ENCODE data around the gene RAP1GAP.

Gene RAP1GAP

DNA sequence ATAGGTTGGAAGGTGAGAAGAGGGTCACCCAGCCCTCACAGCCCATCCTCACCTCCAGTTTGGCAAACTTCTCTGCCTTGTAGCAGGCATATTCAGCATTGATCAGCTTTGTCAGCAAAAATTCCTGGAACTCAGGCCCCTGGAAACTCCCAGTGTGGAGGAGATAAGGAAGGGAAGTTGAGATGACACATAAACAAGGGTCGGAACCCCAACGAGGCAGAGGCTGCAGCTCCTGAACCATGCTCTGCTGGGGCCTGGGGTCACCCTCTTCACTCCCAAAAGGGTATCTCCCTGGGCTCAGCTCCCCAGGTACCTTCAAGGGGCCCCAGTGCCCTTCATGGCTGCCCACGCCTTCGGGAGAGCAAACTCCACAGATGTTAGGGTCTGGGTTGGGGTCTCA, 60.4 kb downstream of the RAP1GAP start:
- DNase-seq (ENCODE audit: low spot score): no peak

DNA sequence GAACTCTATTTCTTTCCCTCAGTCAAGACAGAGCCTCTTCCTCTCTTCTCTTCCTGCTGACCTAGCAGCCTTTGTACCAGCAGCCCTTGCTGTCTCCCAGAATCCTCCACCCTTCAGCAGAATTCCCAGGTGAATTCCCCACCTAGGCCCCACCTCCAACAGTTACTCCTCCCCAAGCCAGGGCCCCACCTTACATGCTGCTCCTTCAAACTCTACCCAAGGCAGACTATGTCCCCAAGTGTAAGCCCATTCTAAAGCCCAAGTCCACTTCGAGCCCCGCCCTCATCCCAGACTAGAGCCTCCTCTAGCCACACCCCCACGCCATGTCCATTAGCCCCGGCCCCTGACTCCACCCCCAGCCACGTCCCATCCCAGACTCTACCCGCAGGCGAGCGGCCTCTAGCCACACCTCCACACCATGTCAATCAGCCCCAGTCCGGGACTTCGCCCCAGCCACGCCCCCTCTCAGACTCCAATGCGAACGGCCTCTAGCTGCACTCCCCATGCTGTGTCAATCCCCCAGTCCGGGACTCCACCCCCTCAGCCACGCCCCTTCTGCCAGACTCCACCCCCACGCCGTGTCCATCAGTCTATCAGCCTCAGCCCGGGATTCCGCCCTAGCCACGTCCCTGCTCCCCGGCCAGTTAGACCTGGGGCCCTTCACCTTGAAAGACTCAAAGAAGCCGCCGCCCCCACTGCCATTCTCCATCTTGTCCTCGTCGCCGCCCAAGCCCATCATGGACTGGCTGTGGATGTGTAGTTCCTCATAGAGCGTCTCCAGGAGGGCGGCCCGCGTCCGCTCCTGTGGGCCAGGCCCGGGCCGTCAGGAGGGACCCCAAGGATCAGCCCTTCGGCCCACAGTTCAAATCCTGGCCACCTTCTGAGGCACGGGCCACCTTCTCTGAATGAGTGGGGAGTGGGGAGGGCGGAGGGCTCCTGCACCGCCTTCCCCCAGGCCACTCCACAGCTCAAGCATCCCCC, 61.3 kb downstream of the RAP1GAP start:
- peak; percentile 99 for DNase-seq (ENCODE audit: low spot score)

DNA sequence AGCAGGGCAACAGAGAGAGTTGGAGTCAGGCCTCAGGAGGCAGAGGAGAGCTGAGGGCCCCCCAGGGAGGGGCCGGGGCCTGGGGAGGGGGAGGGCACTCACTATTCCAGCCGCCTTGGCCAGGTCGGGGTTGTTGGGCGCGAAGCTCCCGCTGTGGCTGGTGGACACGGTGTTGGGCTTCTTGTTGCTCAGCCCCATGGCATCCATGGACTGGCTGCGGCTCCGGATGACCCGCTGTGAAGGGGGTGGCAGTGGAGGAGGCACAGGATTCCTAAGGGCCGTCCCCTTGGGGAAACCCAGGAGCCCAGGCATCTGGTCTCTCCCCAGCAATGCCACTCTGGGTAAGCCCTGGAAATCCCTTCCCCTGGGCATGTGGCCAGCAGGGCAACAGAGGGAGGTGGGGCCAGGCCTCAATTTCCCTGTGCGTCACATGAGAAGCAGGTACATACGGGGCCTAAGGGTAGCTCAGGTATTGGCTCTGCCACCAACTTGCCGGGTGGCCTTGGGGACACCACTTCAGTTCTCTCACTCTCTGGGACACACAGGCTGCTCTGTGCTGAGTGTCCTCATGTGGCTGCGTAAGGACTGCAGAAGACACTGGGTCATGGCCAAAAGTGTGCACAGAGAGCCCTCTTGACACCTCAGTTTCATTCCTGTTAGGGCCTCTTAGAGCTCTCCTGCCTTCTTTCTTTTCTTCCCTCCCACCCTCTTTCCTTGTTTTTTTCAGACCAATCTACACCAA, 63.0 kb downstream of the RAP1GAP start:
- no peak for DNase-seq (ENCODE audit: low spot score)

DNA sequence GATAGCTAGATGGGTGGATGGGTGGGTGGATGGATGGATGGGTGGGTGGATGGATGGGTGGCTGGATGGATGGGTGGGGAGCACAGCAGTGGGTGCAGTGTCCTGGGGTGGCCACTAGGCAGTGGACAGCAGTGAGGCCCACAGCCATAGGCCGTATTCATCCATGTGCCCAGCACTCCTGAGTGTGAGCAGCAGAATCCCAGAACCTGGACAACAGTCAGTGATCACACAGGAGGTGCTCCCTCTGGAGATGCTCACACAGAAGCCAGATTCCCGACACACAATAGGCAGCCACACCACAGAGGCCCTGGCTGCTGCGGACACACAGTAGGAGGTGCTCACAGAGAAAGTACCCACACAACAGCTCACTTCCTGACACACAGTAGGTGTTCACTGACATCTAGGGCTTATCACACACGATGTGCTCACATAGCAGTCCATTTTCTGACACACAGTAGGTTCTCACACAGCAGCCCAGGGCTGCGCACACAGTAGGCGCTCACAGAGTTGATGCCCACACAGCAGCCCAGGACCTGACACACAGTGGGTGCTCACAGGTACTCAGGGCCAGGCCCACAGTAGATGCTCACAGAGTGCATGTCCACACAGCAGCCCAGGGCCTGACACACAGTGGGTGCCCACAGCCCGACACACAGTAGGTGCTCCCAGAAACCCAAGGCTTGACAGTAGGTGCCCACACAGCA, 64.0 kb downstream of the RAP1GAP start:
- no peak for DNase-seq (ENCODE audit: low spot score)

DNA sequence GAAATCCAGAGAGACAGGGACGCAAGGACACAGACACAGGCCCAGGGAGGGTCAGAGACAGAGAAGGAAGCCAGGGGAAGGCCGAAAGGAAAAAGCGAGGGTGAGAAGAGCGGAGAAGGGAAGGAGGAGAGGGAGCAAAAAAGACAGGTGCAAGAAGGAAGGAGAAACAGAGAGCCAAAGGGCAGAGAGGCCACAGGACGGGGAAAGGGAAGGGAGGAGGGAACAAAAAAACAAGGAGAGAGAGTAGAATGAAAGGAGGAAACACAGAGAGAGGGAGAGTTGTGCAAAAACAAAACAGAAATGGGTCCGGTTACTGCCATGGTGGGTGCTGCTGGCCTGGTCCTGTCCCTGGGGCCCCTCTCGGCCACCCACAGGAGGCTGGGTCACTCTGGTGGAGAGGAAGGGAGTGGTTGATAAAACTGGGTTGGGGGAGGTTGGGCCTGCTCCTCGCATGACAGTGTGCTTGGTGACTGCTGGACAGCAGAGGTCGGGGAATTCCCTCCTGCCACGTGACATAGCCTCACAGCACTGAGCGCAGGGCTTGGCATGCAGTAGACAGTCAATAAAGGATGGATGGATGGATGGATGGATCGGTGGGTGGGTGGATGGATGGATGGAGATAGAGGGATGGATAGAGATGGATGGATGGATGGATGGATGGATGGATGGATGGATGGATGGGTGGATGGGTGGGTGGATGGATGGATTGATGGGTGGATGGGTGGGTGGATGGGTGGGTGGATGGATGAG, 64.8 kb downstream of the RAP1GAP start:
- no peak for DNase-seq (ENCODE audit: low spot score)

DNA sequence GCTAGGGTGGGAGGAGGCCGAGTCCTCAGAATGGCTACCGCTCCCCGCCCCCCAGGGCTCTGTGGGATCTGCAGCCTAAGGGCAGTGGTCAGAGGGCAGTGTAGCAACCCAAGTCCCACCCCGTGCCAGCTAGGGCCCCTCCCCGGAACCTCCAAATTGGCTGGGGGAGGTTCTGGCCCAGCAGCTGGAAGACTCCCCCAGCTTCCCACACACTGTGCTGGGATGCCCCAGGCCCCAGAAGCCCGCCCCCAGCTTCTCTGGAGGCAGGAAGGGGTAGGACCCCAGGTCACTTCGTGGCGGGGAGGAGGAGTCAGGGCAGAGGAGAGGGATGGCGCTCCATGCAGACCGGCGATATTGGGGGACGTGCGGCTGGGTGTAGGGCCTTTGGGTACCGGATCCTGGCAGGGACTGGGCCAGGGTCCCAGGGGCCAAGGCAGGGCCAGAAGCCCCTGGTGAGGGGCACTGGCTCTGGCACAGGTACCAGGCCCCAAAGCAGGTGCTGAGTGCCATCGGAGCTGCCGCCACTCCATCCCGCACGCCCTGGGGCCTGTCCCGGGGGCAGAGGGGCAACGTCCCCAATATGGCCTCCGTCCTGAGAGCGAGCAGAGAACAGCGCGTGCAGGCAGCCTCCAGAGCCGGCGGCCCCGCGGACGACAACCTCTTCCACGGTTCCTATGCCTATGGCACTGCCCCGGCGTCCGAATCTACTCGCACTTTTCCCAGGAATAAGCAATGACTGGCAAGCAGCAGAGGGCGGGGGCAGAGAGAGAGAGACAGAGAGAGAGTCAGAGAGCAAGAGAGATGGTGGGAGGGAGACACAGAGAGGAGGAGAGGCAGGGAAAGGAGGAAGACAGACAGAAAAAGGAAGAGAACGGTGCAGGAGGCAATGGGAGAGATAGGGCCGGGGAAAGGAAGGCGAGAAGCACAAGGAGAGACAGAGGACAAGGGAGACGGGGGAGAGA, 65.7 kb downstream of the RAP1GAP start:
- DNase-seq (ENCODE audit: low spot score): no peak

DNA sequence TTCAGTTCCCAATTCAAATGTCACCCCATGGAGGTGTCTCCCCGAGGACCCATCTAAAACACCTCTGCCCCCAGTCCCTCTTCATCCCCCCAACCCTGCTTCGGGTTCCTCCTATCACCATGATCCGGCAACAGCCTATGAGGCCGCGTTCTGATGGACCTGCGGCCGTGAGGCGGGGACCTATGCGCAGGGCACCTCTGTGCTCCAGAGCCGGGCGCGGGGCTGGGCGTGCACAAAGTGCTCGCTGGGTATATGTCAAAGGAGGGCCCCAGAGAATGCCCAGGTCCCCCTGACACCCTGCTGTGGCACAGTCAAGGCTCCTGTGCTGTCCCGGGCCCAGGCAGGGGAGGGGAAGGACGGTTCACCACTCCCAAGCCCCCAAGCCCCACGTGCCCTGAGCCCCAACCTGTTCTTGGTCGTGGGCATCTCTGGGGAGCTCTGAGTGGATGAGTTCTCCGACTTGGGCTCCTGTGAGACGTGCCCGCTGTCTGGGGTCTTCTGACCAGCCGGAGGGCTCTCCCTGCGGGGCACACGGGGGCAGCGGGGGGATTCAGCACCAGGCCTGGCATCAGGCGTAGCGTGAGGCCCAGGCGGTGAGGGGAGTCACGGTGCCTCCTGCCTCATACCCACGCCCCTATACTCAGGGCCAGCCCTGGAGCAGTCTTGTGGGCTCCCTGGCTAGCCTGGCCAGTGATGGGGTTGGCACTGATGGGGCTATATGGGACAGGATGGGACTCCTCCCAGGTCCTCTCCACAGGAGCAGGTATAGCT, 67.7 kb downstream of the RAP1GAP start:
- DNase-seq (ENCODE audit: low spot score): no peak

DNA sequence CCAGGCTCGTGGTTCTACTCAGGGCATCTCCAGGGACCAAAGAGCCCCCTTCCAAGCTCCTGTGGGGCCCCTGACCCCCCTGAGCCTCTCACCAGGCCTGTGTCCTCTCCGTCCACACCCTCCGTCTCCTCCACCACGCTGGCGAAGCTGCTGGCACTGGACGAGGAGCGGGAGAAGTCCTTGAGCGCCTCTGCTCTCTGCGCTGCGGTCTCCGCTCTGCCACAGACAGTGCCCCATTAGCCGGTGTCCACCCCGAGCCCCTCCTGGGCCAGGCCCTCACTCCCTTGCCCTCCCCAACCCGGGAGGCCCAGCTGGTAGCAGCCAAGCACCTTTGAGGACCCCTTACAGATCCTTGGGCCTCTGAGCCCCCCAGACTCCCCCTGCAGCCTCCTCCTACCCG, 69.8 kb downstream of the RAP1GAP start:
- DNase-seq (ENCODE audit: low spot score): no peak

DNA sequence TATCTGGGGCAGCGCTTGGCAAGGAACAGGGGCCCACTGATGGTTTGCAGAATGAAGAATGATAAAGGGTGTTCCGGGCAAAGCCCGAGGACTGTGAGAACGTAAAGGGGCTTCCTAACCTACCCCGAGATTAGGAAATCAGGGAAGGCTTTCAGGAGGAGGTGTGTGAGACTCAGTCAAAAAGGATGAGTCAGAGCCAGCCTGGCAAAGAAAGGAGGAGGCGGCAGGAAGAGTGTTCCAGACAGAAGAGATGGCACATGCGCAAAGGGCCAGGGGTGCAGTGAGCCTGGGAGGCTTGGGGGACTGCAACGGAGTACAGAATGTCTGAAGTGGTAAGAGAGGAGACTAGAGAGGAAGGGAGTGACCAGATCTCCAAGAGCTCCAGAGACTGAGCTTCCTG, 70.3 kb downstream of the RAP1GAP start:
- DNase-seq (ENCODE audit: low spot score): no peak

DNA sequence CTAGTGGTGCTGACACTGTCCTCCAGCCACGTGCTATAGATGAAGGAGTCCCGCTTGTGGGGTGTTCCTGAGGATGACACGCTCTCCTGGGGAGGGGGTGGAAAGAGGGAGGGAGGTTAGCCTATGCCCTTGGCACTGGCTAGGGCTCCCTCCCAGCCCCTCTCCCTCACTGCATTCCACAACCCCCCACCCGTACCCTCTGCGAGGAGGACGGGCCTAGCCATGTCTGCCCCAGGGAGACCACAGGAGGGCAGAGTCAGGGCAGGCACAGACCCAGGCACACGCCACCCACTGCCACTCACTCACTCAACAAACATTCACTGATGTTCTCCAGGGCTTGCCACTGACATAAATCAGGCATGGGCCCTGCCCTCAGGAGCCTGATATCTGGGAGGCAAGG, 70.7 kb downstream of the RAP1GAP start:
- DNase-seq (ENCODE audit: low spot score): no peak

DNA sequence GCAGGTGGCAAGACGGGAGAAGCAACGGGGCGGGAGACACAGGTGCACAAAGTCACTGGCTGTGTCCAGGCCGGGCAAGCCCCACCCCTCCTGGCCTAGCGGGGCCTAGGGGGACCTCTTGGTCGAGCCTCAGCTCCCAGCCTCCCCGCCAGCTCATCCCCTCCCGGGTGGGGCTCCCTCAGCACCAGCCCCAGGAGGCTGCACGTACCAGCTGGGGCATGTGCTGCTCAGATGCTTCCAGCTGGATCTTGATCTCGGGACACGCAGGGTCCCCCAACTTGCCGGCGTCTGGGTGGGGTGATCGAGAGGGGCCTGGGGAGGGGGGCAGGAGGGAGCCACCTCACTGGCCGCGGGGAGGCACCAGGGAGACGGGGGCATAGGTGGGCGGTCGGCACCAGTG, 71.4 kb downstream of the RAP1GAP start:
- no peak for DNase-seq (ENCODE audit: low spot score)

DNA sequence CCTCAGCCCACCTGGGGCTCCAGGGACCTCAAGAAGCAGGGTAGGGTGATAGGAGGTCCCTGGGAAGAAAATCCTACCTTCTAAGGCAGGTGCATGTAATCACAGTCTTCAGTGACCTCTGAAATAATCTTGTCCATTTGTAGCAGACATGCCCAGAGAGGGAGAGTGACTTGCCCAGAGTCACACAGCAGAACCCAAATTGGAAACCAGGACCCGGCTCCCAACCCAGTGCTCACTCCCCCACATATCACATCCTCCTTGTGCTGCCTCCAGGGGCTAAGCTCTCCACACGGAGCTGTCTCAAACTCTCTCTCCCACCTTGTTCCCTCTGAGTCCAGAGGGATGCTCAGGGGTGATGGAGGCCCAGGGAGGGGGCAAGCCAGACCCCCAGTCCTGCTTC, 72.5 kb downstream of the RAP1GAP start:
- DNase-seq (ENCODE audit: low spot score): no peak

DNA sequence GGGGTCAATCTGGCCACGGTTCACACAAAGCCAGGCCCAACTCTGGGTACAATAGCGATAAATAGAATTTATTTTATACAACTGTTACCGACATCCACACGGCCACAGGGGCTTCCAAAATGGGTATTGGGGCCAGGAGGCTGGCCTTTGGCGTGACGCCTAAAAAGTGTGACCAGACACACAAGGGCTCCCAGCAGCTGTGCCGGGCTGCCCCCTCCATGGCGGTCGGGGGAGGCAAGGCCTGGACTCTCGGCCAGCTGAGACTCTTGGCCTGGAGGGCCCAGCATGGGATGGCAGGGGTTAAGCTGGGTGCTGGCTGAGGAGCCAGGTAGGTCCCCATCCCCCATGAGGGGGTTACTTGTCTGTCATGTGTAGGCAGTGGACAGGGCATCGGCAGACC, 73.0 kb downstream of the RAP1GAP start:
- no peak for DNase-seq (ENCODE audit: low spot score)

DNA sequence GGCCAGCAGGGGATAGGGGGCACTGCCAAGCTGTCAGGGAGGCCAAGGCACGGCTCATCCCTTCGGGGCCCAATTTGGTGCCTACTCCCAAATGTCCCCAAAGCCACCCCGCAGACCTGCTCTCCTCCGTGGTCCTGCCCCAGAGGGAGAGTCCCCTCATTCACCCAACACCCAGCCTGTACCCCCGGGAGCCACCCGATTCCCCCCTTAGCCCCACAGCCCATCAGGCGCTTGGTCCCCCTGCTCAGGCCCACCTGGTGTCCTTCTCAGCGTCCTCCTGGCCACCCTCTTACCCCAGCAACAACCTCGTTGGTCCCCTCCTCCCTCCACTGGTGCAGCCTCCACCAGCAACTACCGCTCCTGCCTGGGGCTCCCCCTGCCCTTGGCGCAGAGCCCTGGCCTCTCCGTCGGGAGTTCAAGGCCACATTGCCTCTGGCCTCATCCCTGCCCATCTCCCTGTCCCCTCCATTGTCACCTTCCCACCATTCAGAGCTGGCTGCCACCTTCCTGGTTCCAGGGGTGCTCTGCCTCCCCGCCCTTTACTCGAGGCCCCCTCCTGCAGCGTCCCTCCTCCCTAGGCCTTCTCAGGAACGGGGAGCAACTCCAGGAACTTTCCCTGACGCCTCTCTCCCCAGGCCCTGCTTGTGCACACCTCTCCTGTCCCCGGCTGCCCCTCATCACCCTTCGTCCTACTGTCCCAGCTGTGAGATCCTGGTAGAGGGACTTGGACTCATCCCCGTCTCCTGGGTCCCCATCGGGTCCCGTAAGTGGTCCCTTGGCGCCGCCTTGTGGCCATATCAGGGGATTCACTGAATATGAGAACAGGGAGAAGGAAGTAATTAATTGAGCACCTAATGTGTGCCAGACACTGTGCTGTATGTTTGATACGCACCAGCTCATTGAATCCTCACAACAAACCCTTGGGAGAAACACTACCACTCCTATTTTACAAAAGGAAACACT, 73.9 kb downstream of the RAP1GAP start:
- peak; percentile 74 for DNase-seq (ENCODE audit: low spot score)

DNA sequence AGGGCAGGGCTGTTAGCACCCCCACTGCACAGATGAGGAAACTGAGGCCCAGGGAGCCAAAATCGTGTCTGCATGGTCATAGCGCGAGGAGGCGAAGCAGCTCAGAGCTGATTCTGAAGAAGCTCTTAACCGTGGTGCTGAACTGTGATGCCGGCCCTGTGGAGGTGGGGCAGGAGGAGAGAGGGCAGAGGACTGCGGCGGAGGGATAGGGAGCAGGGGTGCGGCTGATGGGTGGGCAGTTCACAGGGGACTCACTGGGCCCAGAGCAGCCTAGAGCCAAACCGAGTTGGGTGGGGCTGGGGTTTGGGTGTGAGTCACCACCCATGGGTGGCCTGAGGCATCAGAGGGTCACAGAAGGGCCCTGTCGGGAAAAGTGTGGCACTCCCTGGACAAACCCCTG, 74.7 kb downstream of the RAP1GAP start:
- no peak for DNase-seq (ENCODE audit: low spot score)

DNA sequence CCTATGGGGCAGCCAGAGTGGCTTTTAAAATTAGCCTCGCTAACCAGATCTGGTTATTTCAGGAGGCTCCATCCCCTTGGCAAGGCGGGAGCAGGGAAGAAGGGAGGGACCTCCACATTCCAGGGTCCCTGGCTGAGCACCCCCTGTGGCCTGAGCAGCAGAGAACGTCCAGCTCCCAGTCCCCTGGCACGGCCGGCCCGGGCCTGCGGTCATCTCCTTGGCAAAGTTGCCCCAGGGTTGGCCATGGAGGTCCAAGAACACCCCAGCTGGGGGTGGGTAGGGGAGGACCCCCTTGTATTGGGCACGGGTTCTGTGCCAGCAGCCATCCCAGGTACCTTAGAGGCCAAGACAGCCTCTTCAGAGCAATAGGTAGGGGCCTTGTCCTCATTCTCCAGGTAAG, 75.9 kb downstream of the RAP1GAP start:
- DNase-seq (ENCODE audit: low spot score): no peak

DNA sequence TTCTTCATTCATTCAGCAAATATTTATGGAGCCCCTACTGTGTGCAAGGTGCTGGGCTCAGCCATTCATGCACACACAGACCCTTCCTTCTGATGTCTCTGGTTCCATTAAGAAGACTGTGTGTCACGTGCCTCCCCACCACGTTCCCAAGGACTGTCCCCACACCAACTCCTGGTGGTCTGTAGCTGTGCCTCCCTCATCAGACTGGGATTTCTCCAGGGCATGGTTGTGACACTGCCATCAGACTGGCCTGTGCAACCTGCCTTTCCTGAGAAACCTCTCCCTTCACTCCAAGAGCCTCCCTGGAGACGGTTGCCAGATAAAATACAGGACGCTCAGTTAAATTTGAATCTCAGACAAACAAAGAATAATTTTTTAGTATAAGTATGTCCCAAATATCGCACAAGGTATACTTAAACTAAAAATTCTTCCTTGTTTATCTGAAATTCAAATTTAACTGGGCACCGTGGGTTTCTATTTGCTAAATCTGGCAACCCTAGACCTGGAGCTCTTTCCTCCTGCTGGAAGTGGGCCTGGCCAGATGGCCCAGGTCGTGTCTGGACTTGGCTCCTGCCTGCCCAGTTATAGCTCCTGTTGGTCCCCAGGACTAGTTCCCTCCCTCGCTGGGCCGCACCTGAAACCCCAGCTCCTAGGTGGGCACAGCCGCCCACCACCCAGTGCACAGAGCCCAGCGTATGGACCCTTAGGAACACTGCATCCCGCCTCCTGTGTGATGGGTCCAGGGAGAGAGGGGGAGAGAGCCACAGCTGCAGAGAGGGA, 76.9 kb downstream of the RAP1GAP start:
- no peak for DNase-seq (ENCODE audit: low spot score)

DNA sequence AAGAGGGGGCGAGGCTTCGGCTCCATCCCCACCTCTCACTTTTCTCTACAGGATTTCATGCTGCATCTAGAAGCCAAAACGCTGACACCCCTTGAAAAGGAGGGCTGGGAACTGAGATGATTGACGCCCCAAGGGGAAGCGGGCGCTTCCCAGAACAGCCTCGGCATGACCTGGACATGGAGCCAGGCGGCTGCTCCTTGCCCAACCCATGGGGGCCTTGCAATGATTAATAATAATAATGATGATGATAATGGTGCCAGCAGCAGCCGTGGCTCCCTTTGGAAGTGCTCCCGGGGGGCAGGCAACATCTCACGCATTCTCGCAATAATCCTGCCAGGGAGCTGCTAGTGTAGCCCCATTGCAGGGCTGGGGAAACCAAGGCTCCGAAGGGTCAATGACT, 78.2 kb downstream of the RAP1GAP start:
- DNase-seq (ENCODE audit: low spot score): no peak
